Common myeloid progenitor, CD34-positive (primary cell): ENCODE data around the gene SMARCD1.
A peak's percentile ranks its signal among the peaks of the same experiment; 100 is the strongest.

ENCODE experiments used
- CTCF ChIA-PET: fragments of 350-600 bp; sonication (Branson Sonifier 250); formaldehyde crosslinking; loops from one replicate; lab custom pipeline; 2021; ENCODE audit warnings: antibody characterized with exemption; lab: Charles Lee
- POLR2A ChIA-PET: fragments of 350-600 bp; sonication (Branson Sonifier 250); formaldehyde crosslinking; loops from one replicate; lab custom pipeline; 2021; ENCODE audit warnings: antibody characterized with exemption; lab: Charles Lee
- DNase-seq, 3 donors: peaks; one replicate each; pipeline versions ENCODE4 v3.0.0 to v3.0.0-alpha.2; 2013
- H3K27ac ChIP-seq, 2 experiments: 1 replicate in 1 of 2; 2 replicates in 1 of 2; pipeline ENCODE4 v1.7.0; 2013; ENCODE audit warnings: inconsistent platforms in 2 of 2, low read length in 2 of 2, mild to moderate bottlenecking in 2 of 2, low read depth in 1 of 2, moderate library complexity in 1 of 2; ENCODE audit not compliant: severe bottlenecking in 2 of 2, insufficient read depth in 1 of 2, poor library complexity in 1 of 2
- H3K27me3 ChIP-seq, 5 experiments: replicated peaks in 2 of 5; 1 replicate in 3 of 5; 2 replicates in 2 of 5; pipeline versions ENCODE4 v1.6.1 to v1.7.0; 2013; ENCODE audit warnings: low read length in 4 of 5, mild to moderate bottlenecking in 2 of 5, moderate library complexity in 2 of 5, inconsistent platforms in 1 of 5; ENCODE audit not compliant: insufficient read depth in 5 of 5, control insufficient read depth in 4 of 5
- H3K36me3 ChIP-seq, 4 experiments: 1 replicate in 2 of 4; 2 replicates in 2 of 4; pipeline versions ENCODE4 v1.6.1 to v1.7.0; 2013; ENCODE audit warnings: low read length in 3 of 4, control low read depth in 1 of 4, mild to moderate bottlenecking in 1 of 4; ENCODE audit not compliant: control insufficient read depth in 4 of 4, insufficient read depth in 4 of 4
- H3K4me1 ChIP-seq, 4 experiments: 1 replicate in 3 of 4; 2 replicates in 1 of 4; pipeline versions ENCODE4 v1.6.1 to v1.7.1; 2013; ENCODE audit warnings: low read length in 3 of 4, mild to moderate bottlenecking in 3 of 4, control low read depth in 1 of 4, inconsistent platforms in 1 of 4, moderate library complexity in 1 of 4; ENCODE audit not compliant: control insufficient read depth in 4 of 4, insufficient read depth in 4 of 4; ENCODE audit errors: control extremely low read depth in 1 of 4
- H3K4me3 ChIP-seq, 7 experiments: 1 replicate in 4 of 7; 2 replicates in 3 of 7; pipeline versions ENCODE4 v1.5.1 to v1.7.0; 2013; ENCODE audit warnings: mild to moderate bottlenecking in 7 of 7, low read length in 6 of 7, moderate library complexity in 6 of 7, inconsistent platforms in 2 of 7, low read depth in 2 of 7, control low read depth in 1 of 7; ENCODE audit not compliant: insufficient read depth in 4 of 7, control insufficient read depth in 1 of 7; ENCODE audit errors: extremely low read depth in 1 of 7
- H3K9me3 ChIP-seq, 5 experiments: 1 replicate in 4 of 5; 2 replicates in 1 of 5; pipeline versions ENCODE4 v1.6.1 to v1.7.1; 2013; ENCODE audit warnings: low read length in 4 of 5, mild to moderate bottlenecking in 2 of 5, inconsistent platforms in 1 of 5, low read depth in 1 of 5, moderate library complexity in 1 of 5; ENCODE audit not compliant: control insufficient read depth in 4 of 5, insufficient read depth in 2 of 5; ENCODE audit errors: control extremely low read depth in 1 of 5
- WGBS: methylation state at CpG from one replicate; pipeline ENCODE4 v1.1.5; 2013; ENCODE audit not compliant: insufficient coverage; 5-methylcytosine and 5-hydroxymethylcytosine counted together

The SMARCD1 gene

DNA sequence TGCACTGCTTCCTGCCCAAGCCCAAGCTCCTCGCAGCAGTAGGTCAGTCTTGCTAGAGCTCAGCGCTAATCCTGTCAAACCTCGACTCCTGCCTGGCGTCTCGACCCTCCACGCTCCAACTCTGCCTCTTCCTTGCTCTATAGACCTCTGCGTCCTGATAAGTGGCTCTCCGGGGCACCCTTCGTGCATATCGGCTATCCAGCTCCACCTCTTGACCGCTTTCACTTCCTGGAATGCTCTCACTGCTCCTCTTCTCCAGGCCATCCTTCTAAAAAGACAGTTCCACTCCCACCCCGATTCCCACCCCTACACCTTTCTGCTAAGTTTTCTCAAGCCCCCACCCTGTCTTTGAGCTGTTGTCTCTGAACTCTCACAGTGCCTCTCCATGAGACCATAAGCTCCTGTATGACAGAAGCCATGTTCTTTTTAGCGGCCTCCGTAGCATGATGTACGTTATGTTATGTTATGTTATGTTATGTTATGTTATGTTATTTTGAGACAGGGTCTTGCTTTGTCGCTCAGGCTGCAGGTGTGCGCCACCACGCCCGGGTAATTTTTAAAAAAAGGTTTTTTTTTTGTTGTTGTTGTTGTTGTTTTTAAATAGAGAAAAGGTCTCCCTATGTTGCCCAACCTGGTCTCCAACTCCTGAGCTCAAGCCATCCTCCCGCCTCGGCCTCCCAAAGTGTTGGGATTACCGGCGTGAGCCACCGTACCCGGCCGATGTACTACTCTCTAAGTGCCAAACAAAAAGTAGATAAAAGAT lies 27.5 kb downstream of the SMARCD1 start:
- Histone ChIP-seq H3K4me3 (peak overlapping the region; percentile 67 to 100 (median 88)), H3K27me3 (no peaks in the 10 kb centered on the region), H3K36me3 (peaks cover 2 to 17% (median 13%) of the 10 kb centered on the region in 4 experiments), H3K9me3 (no peaks in the 10 kb centered on the region), H3K4me1 (peaks cover 0 to 29% (median 17%) of the 10 kb centered on the region in 4 experiments), H3K27ac (peak overlapping the region; percentile 68 to 95)
- CTCF ChIA-PET = interaction anchor here (0.8 to 14.1 kb wide), 14 partner anchors 14 to 246 kb away, joined by 3 to 168 read pairs (median 8); partner anchors contain the start of genes CERS5, GPD1 and SMARCD1
- 38% methylated on average over 21 of the region's 26 CpGs for WGBS
- no peak for DNase-seq
- POLR2A ChIA-PET = interaction anchor here (1.6 to 2.1 kb wide), 3 partner anchors 27 to 55 kb away, joined by 3 to 10 read pairs (median 9); partner anchors contain the start of genes CERS5 and SMARCD1

DNA sequence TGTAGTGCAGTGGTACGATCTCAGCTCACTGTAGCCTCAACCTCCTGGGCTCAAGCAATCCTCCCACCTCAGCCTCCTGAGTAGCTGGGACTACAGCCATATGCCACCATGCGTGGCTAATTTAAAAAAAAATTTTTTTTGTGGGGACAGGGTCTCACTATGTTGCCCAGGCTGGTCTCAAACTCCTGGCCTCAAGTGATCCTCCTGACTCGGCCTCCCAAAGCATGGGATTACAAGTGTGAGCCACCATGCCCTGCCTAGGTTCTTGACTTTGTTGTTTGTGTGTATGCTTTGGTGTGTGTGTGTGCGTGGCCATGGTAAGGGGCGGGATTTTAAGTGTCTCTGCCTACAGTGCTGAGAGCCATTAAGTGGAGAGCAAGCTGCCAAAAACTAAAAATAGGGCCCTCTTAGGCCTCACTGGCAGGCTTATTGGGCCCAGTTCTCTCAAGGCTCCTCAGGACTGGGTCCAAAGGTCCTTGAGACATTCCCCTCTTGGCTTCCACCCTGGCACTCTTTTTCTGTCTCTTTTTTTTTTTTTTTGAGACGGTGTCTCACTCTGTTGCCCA lies 32.0 kb downstream of the SMARCD1 start:
- 100% methylated on average over 3 of the region's 6 CpGs for WGBS

DNA sequence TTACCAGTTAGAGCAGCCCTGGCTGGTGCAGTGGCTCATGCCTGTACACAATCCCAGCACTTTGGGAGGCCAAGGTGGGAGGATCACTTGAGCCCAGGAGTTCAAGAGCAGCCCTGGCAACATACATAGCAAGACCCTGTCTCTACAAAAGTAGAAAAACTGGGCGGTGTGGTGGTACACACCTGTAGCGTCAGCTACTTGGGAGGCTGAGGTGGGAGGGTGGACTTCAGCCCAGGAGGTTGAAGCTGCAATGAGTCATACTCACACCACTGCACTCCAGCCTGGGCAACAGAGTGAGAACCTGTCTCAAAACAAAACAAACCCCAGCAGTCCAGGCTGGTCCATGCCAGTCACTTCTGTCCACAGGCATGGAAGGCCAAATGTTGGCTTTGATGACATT lies 34.2 kb downstream of the SMARCD1 start:
- Histone ChIP-seq H3K9me3 (no peaks in the 10 kb centered on the region), H3K27ac (no peak overlapping the region), H3K36me3 (peaks cover 12 to 59% (median 42%) of the 10 kb centered on the region in 4 experiments), H3K4me1 (peaks cover 0 to 2% (median 0%) of the 10 kb centered on the region in 4 experiments), H3K4me3 (no peak overlapping the region), H3K27me3 (no peaks in the 10 kb centered on the region)
- CTCF ChIA-PET = interaction anchor here (0.6 to 2.1 kb wide), 5 partner anchors 11 to 57 kb away, joined by 3 to 7 read pairs (median 3); no protein-coding TSS in a partner anchor
- no peak for DNase-seq
- WGBS = no CpG with 5 or more reads among the region's 2 CpGs
- POLR2A ChIA-PET = no interaction called here

More for the DNA sequence above, 32.0 kb downstream of the SMARCD1 start:
- ChIA-PET POLR2A (interaction anchor here (0.6 kb wide), 1 partner anchor 343 kb away, joined by 7 read pairs; no protein-coding TSS in a partner anchor), CTCF (interaction anchor here (0.8 to 10.3 kb wide), 4 partner anchors 10 to 78 kb away, joined by 3 to 128 read pairs (median 4); no protein-coding TSS in a partner anchor)
- no peaks in the 10 kb centered on the region for H3K9me3 ChIP-seq
- H3K27me3 ChIP-seq = no peaks in the 10 kb centered on the region
- H3K4me1 ChIP-seq = peaks cover 0 to 15% (median 9%) of the 10 kb centered on the region in 4 experiments
- no peak overlapping the region for H3K27ac ChIP-seq
- H3K36me3 ChIP-seq = peaks cover 9 to 48% (median 33%) of the 10 kb centered on the region in 4 experiments
- DNase-seq = no peak
- H3K4me3 ChIP-seq = no peak overlapping the region

DNA sequence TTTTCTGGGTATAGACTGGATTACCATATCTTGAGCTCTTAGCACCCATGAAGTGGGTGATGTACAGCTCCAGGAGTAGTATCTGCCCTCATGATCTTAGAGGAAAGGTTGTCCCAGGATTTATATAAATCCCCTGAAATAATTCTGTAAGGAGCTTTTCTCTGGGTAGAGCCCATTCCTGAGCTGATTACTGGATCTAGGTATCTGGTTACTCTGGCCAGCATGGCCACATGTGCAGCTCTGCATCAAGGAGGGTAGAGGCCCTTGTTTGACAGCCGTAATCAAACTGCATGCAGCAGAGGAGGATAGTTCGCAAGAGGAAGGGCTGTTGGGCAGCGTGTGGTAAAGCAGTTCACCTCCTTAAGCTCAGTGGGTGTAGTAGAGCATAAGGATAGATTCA lies 35.4 kb downstream of the SMARCD1 start:
- Histone ChIP-seq H3K9me3 (no peaks in the 10 kb centered on the region), H3K4me1 (peaks cover 0 to 6% (median 5%) of the 10 kb centered on the region in 4 experiments), H3K36me3 (peaks cover 12 to 57% (median 42%) of the 10 kb centered on the region in 4 experiments), H3K27ac (no peak overlapping the region), H3K4me3 (no peak overlapping the region), H3K27me3 (no peaks in the 10 kb centered on the region)
- DNase-seq = no peak
- CTCF ChIA-PET = interaction anchor here (0.7 to 13.1 kb wide), 5 partner anchors 8 to 56 kb away, joined by 3 to 128 read pairs (median 4); partner anchors contain the start of gene COX14
- 100% methylated on average over 3 of the region's 3 CpGs for WGBS
- POLR2A ChIA-PET = no interaction called here

DNA sequence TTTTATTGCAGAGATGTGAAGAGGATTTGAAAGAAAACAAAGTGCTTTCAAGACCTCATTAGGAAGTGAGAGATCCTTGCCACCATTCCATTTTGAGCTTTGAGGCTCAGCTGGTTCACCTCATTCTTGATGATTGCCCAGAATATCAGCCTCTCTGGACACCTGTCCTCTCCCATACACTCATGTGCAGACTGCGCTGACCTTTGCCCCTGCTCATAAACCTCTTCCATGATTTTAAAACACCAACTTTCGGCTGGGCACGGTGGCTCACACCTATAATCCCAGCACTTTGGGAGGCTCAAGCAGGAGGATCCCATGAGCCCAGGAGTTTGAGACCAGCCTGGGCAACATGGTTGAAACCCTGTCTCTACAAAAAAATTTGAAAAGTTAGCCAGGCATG lies 35.8 kb downstream of the SMARCD1 start:
- Histone ChIP-seq H3K9me3 (no peaks in the 10 kb centered on the region), H3K4me3 (no peak overlapping the region), H3K36me3 (peaks cover 12 to 53% (median 38%) of the 10 kb centered on the region in 4 experiments), H3K4me1 (peaks cover 0 to 10% (median 7%) of the 10 kb centered on the region in 4 experiments), H3K27ac (no peak overlapping the region), H3K27me3 (no peaks in the 10 kb centered on the region)
- CTCF ChIA-PET = interaction anchor here (1.2 to 13.1 kb wide), 3 partner anchors 8 to 12 kb away, joined by 4 to 128 read pairs (median 6); partner anchors contain the start of gene COX14
- POLR2A ChIA-PET = no interaction called here
- 100% methylated on average over 3 of the region's 3 CpGs for WGBS
- DNase-seq = no peak

DNA sequence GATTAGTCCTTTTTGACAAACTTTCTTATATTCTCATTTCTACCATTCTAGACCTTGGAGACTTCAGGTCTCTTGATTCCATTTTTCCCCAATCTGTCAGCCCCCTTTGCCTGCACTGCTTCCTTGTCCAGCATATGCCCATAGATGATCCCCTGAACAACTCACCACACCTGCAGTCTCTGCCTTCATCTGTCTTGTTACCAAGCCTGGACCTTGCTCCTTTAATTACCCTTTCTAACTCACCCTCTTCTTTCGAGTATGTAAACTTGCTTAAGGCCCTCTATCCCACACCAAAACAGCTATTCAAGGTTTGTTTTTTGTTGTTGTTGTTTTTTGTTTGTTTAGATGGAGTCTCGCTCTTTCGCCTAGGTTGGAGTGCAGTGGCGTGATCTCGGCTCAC lies 36.5 kb downstream of the SMARCD1 start:
- Histone ChIP-seq H3K27ac (no peak overlapping the region), H3K9me3 (no peaks in the 10 kb centered on the region), H3K27me3 (no peaks in the 10 kb centered on the region), H3K4me3 (no peak overlapping the region), H3K4me1 (peaks cover 0 to 10% (median 7%) of the 10 kb centered on the region in 4 experiments), H3K36me3 (peaks cover 10 to 49% (median 35%) of the 10 kb centered on the region in 4 experiments)
- ChIA-PET POLR2A (no interaction called here), CTCF (interaction anchor here (1.2 to 13.1 kb wide), 3 partner anchors 9 to 54 kb away, joined by 3 to 128 read pairs (median 3); partner anchors contain the start of gene COX14)
- DNase-seq = no peak
- 75% methylated on average over 4 of the region's 5 CpGs for WGBS
